ENCODE data around the gene ZKSCAN4.

DNA sequence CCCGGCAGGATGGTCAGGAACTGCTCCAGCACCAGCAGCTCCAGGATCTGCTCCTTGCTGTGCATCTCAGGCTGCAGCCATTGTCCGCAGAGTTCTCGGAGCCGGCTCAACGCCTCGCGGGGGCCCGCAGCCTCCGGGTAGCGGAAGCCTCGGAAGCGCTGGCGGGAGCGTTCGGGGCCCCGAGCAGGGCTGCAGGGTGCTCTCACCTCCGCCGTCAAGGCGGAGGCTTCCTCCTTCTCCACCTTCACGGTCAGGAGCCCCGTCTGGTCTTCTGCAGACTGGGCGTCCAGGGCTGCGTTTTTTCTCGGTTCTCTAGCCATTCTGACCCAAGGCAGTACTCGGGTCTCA is 434 bp downstream of the ZKSCAN4 start:
- TF ChIP-seq, protein P1, sequence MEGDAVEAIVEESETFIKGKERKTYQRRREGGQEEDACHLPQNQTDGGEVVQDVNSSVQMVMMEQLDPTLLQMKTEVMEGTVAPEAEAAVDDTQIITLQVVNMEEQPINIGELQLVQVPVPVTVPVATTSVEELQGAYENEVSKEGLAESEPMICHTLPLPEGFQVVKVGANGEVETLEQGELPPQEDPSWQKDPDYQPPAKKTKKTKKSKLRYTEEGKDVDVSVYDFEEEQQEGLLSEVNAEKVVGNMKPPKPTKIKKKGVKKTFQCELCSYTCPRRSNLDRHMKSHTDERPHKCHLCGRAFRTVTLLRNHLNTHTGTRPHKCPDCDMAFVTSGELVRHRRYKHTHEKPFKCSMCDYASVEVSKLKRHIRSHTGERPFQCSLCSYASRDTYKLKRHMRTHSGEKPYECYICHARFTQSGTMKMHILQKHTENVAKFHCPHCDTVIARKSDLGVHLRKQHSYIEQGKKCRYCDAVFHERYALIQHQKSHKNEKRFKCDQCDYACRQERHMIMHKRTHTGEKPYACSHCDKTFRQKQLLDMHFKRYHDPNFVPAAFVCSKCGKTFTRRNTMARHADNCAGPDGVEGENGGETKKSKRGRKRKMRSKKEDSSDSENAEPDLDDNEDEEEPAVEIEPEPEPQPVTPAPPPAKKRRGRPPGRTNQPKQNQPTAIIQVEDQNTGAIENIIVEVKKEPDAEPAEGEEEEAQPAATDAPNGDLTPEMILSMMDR (IDR thresholded peaks at IDR 0.05), result no peak
- no peak for TF ChIP-seq POLR2A (IDR thresholded peaks at IDR 0.05)
- TF ChIP-seq EP300 (IDR thresholded peaks at IDR 0.05), result no peak

All from ovary (tissue), 3 donors.